Panc1 (cell line): Measurements from ENCODE around the gene DEPDC1. TPM values are rescaled to one million over a fixed set of nuclear protein-coding genes. Genes with fewer than 3 reads are reported as not detected.

Experiments
- ATAC-seq: fragments of 200-7000 bp; cut with Tn5 transposase; 2 replicates; pipeline ENCODE4 v1.9.1; 2020; ENCODE audit warnings: mild to moderate bottlenecking, moderate library complexity
- BruUV-seq: library from RNA; stranded (reverse); fragments of 400-500 nt; replicated peaks from 2 replicates; lab custom pipeline; 2021; lab: Mats Ljungman, UMichigan
- CTCF ChIA-PET: fragments of 300-600 bp; sonication (Branson Sonifier 250); formaldehyde crosslinking; loops from one replicate; lab custom pipeline; 2022; ENCODE audit warnings: antibody characterized with exemption; lab: Charles Lee
- POLR2A ChIA-PET: fragments of 300-600 bp; sonication (Branson Sonifier 250); formaldehyde crosslinking; loops from one replicate; lab custom pipeline; 2022; ENCODE audit warnings: antibody characterized with exemption; lab: Charles Lee
- DNase-seq: peaks from one replicate; pipeline ENCODE4 v3.0.0-alpha.2; 2010; ENCODE audit warnings: low read depth, low spot score
- H3K27ac ChIP-seq: 2 replicates; pipeline ENCODE4 v1.5.1; 2011; ENCODE audit warnings: mild to moderate bottlenecking, low read length, inconsistent platforms
- H3K27me3 ChIP-seq: fragments of 200-500 bp; sonication (Bioruptor generic); 2 replicates; pipeline ENCODE4 v1.6.0; 2014; ENCODE audit warnings: low read length, inconsistent platforms; ENCODE audit not compliant: control insufficient read depth, insufficient read depth
- H3K36me3 ChIP-seq: fragments of 200-500 bp; sonication (Bioruptor generic); 2 replicates; pipeline ENCODE4 v1.5.1; 2014; ENCODE audit warnings: inconsistent platforms, mild to moderate bottlenecking, low read length, moderate library complexity; ENCODE audit not compliant: control insufficient read depth, insufficient read depth
- H3K4me1 ChIP-seq: 2 replicates; pipeline ENCODE4 v1.5.1; 2011; ENCODE audit warnings: inconsistent platforms, mild to moderate bottlenecking, low read length, moderate library complexity; ENCODE audit not compliant: control insufficient read depth, insufficient read depth
- H3K4me3 ChIP-seq, 2 experiments: 2 replicates each; pipeline ENCODE4 v1.5.1; 2011 to 2012; ENCODE audit warnings: low read depth in 2 of 2, low read length in 2 of 2, mild to moderate bottlenecking in 2 of 2, inconsistent platforms in 1 of 2, moderate library complexity in 1 of 2
- H3K9me3 ChIP-seq: fragments of 200-500 bp; sonication (Bioruptor generic); 2 replicates; pipeline ENCODE4 v1.5.1; 2014; ENCODE audit warnings: low read depth, mild to moderate bottlenecking, inconsistent platforms, low read length, moderate library complexity; ENCODE audit not compliant: control insufficient read depth, insufficient read depth
- POLR2AphosphoS5 ChIP-seq: IDR thresholded peaks from 2 replicates; pipeline ENCODE4 v1.6.1; 2012; ENCODE audit warnings: mild to moderate bottlenecking, low read depth, low read length, moderate library complexity
- SIN3A ChIP-seq: IDR thresholded peaks from 2 replicates; pipeline ENCODE4 v1.6.1; 2012; ENCODE audit warnings: low read depth, mild to moderate bottlenecking, low read length, moderate library complexity, borderline replicate concordance; ENCODE audit not compliant: insufficient read depth
- TCF7L2 ChIP-seq: IDR thresholded peaks from 2 replicates; pipeline ENCODE4 v1.6.1; 2011; ENCODE audit warnings: mild to moderate bottlenecking, low read depth, low read length, inconsistent platforms
- in situ Hi-C: cut with HindIII; loops from 2 replicates; pipeline ENCODE4 v1.10.0; 2016; ENCODE audit warnings: low sequenced_read_pairs, low pct_unique_long_range_greater_than_20kb
- intact Hi-C: fragments of 100-400 bp; cut with micrococcal nuclease; formaldehyde crosslinking; loops from one replicate; pipeline ENCODE4 v1.10.0; 2022; ENCODE audit not compliant: unreplicated experiment
- total RNA-seq: library from RNA; stranded (reverse); gene quantifications from one replicate; pipeline ENCODE4 v1.2.1, GENCODE V29; 2021; ENCODE audit not compliant: unreplicated experiment
- TF ChIP-seq, protein P1 (sequence below): fragments of 450-650 bp; IDR thresholded peaks from 2 replicates; pipeline ENCODE4 v1.5.1; 2017; ENCODE audit warnings: mild to moderate bottlenecking
- TF ChIP-seq, protein P2 (sequence below), 2 experiments: IDR thresholded peaks; 2 replicates each; pipeline ENCODE4 v1.6.1; 2011 to 2012; ENCODE audit warnings: low read depth in 2 of 2, control low read depth in 1 of 2, low read length in 1 of 2, mild to moderate bottlenecking in 1 of 2, moderate library complexity in 1 of 2; ENCODE audit not compliant: insufficient read depth in 1 of 2

DEPDC1 gene
- total RNA-seq, 1 experiment from 2014 or later: 43.0 TPM

DNA sequence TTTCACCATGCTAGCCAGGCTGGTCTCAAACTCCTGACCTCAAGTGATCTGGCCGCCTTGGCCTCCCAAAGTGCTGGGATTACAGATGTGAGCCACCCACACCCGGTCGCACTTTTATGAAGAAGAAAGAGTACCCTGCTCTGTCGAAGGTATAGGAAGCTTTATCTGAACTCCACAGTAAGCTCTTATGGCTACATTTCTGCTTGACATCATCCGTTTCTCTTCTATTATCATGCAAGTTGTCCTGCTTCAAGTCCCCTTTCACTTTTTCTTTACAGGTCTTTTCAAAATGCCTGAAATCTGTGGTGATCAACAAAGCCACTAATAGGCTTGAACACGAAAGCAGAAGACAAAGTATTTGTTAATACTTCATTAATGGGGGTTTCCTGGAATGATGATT lies 51.2 kb downstream of the DEPDC1 start:
- in situ Hi-C loops: no loop called here

DNA sequence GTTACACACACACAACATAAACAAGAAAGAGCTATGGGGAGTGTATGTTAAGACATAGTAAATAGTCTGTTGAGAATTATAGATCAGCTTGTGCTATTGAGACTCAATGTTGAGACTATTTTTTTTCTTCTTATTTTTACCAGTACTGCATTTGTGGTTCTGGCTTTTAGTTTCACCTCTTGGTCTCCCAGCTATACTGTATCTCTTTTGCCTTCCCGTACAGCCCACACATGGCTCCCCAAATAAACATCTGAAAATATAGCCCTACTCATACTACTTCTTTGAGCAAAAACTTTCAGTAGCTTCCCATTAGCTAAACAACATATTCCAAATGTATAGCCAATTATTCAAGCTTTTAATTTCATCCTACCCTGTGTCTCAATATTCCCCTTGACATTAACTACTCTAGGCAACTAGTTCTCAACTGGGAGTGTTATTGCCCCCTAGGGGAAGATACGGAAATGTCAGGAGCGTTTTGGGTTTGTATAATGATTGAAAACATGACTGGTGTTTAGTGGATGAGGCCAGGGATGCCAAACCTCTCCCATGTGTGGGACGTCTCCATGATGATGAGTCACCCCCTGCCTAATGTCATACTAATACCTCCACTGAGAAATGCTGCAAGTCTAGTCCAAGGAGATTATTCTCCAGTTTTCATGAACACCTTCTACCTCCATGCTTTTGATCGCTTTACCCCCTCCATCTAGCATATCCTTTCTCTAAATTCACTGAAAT lies 53.9 kb downstream of the DEPDC1 start:
- Histone ChIP-seq H3K36me3 (no peaks in the 10 kb centered on the region), H3K4me1 (no peaks in the 10 kb centered on the region), H3K4me3 (no peak overlapping the region), H3K9me3 (no peaks in the 10 kb centered on the region), H3K27me3 (no peaks in the 10 kb centered on the region; the same call in 1 of the 2 replicates), H3K27ac (no peak overlapping the region)
- TF ChIP-seq TCF7L2: no peak
- TF ChIP-seq, protein P1, sequence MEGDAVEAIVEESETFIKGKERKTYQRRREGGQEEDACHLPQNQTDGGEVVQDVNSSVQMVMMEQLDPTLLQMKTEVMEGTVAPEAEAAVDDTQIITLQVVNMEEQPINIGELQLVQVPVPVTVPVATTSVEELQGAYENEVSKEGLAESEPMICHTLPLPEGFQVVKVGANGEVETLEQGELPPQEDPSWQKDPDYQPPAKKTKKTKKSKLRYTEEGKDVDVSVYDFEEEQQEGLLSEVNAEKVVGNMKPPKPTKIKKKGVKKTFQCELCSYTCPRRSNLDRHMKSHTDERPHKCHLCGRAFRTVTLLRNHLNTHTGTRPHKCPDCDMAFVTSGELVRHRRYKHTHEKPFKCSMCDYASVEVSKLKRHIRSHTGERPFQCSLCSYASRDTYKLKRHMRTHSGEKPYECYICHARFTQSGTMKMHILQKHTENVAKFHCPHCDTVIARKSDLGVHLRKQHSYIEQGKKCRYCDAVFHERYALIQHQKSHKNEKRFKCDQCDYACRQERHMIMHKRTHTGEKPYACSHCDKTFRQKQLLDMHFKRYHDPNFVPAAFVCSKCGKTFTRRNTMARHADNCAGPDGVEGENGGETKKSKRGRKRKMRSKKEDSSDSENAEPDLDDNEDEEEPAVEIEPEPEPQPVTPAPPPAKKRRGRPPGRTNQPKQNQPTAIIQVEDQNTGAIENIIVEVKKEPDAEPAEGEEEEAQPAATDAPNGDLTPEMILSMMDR: peak; percentile 79
- in situ Hi-C loops (no loop called here), intact Hi-C loops (loop anchor here (10.0 kb wide), 1 partner anchor 98 kb away; no protein-coding TSS in a partner anchor)
- DNase-seq (peak; percentile 48), ATAC-seq (peak; percentile 81)
- ChIA-PET POLR2A (interaction anchor here (0.5 kb wide), 1 partner anchor 327 kb away, joined by 15 read pairs; no protein-coding TSS in a partner anchor), CTCF (interaction anchor here (0.5 to 1.2 kb wide), 3 partner anchors 211 to 465 kb away, joined by 3 to 7 read pairs (median 6); partner anchors contain the start of gene WLS)
- BruUV-seq: no TSS peak

More for the DNA sequence above, 51.2 kb downstream of the DEPDC1 start:
- Histone ChIP-seq H3K9me3 (no peaks in the 10 kb centered on the region), H3K27ac (no peak overlapping the region), H3K27me3 (peaks cover 2% of the 10 kb centered on the region), H3K36me3 (no peaks in the 10 kb centered on the region), H3K4me1 (no peaks in the 10 kb centered on the region), H3K4me3 (no peak overlapping the region)
- DNase-seq: no peak
- TF ChIP-seq SIN3A: no peak
- no peak for TF ChIP-seq POLR2AphosphoS5
- no peak for TF ChIP-seq TCF7L2
- TF ChIP-seq, protein P2, sequence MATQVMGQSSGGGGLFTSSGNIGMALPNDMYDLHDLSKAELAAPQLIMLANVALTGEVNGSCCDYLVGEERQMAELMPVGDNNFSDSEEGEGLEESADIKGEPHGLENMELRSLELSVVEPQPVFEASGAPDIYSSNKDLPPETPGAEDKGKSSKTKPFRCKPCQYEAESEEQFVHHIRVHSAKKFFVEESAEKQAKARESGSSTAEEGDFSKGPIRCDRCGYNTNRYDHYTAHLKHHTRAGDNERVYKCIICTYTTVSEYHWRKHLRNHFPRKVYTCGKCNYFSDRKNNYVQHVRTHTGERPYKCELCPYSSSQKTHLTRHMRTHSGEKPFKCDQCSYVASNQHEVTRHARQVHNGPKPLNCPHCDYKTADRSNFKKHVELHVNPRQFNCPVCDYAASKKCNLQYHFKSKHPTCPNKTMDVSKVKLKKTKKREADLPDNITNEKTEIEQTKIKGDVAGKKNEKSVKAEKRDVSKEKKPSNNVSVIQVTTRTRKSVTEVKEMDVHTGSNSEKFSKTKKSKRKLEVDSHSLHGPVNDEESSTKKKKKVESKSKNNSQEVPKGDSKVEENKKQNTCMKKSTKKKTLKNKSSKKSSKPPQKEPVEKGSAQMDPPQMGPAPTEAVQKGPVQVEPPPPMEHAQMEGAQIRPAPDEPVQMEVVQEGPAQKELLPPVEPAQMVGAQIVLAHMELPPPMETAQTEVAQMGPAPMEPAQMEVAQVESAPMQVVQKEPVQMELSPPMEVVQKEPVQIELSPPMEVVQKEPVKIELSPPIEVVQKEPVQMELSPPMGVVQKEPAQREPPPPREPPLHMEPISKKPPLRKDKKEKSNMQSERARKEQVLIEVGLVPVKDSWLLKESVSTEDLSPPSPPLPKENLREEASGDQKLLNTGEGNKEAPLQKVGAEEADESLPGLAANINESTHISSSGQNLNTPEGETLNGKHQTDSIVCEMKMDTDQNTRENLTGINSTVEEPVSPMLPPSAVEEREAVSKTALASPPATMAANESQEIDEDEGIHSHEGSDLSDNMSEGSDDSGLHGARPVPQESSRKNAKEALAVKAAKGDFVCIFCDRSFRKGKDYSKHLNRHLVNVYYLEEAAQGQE (IDR thresholded peaks at IDR 0.05; ENCODE audit: insufficient read depth in 1 of 2, low read depth in 2 of 2, low read length in 1 of 2): no peak
- TF ChIP-seq, protein P1: no peak
- POLR2A ChIA-PET: no interaction called here
- no TSS peak for BruUV-seq
- intact Hi-C loops: loop anchor here (10.0 kb wide), 1 partner anchor 101 kb away; no protein-coding TSS in a partner anchor
- CTCF ChIA-PET: no interaction called here
- ATAC-seq: no peak
